Adrenal gland (tissue), 12 donors: Measurements from ENCODE around the gene PTGES. TPM values are rescaled to one million over a fixed set of nuclear protein-coding genes. Genes with fewer than 3 reads are reported as not detected.
A peak's percentile ranks its signal among the peaks of the same experiment; 100 is the strongest.

ENCODE experiments used
- DNase-seq, 7 donors: peaks; one replicate each; pipeline ENCODE4 v3.0.0-alpha.2; 2019 to 2020
- H3K27ac ChIP-seq, 5 donors: fragments of 200-600 bp; sonication (generic) in 4 of 5; 1 replicate in 3 of 5; 2 replicates in 2 of 5; pipeline versions ENCODE4 v1.5.1 to v1.8.0; 2016 to 2020; ENCODE audit warnings: mild to moderate bottlenecking in 1 of 5
- H3K27me3 ChIP-seq: fragments of 200-600 bp; 2 replicates; pipeline ENCODE4 v1.8.0; 2021
- H3K36me3 ChIP-seq, 2 donors: fragments of 200-600 bp; replicated peaks in 1 of 2; 1 replicate in 1 of 2; 2 replicates in 1 of 2; pipeline versions ENCODE4 v1.5.1 to v1.8.0; 2018 to 2022
- H3K4me1 ChIP-seq, 2 donors: fragments of 200-600 bp; replicated peaks in 1 of 2; 1 replicate in 1 of 2; 2 replicates in 1 of 2; pipeline versions ENCODE4 v1.5.1 to v1.8.0; 2018 to 2021
- H3K4me3 ChIP-seq, 4 donors: fragments of 200-600 bp; sonication (generic) in 3 of 4; one replicate each; pipeline ENCODE4 v1.5.1; 2016 to 2018
- H3K9me3 ChIP-seq, 3 donors: fragments of 200-600 bp; sonication (generic) in 1 of 3; replicated peaks in 1 of 3; 1 replicate in 2 of 3; 2 replicates in 1 of 3; pipeline versions ENCODE4 v1.5.1 to v1.8.0; 2016 to 2021
- CTCF ChIP-seq, 6 experiments: fragments of 450-650 bp in 4 of 6; fragments of 200-600 bp in 2 of 6; sonication (generic) in 1 of 6; IDR thresholded peaks; 1 replicate in 5 of 6; 2 replicates in 1 of 6; pipeline versions ENCODE4 v1.5.1 to v1.8.0; 2016 to 2021; ENCODE audit warnings: antibody characterized with exemption in 6 of 6, mild to moderate bottlenecking in 2 of 6, moderate library complexity in 1 of 6
- POLR2A ChIP-seq, 2 donors: fragments of 450-650 bp; IDR thresholded peaks; one replicate each; pipeline ENCODE4 v1.6.1; 2017; ENCODE audit warnings: antibody characterized with exemption in 2 of 2, mild to moderate bottlenecking in 2 of 2, moderate library complexity in 1 of 2
- WGBS, 4 donors: extraction: QIAGEN DNeasy Blood & Tissue Kit in 2 of 4; methylation state at CpG; one replicate each; pipeline versions ENCODE4 v1.1.5 to v1.1.7; 2013 to 2017; 5-methylcytosine and 5-hydroxymethylcytosine counted together
- intact Hi-C, 2 donors: fragments of 100-400 bp; cut with DNase I; formaldehyde crosslinking; loops; one replicate each; pipeline versions ENCODE4 v1.14.1 to v1.15.0; 2022 to 2023
- polyA plus RNA-seq, 3 donors: library from polyadenylated mRNA; stranded (reverse); fragments of 200-250 nt in 2 of 3; fragments of 350-450 nt in 1 of 3; fragmentation: Illumina TruSeq in 1 of 3; extraction: RNeasy Lipid Tissue Mini Kit (QIAGEN cat#74804) in 1 of 3; gene quantifications; one replicate each; pipeline ENCODE4 v1.2.3, GENCODE V29; 2013 to 2014
- total RNA-seq, 9 donors: library from RNA; depleted of rRNA in 4 of 9; stranded (reverse); fragments of >200 nt in 4 of 9; fragments of 120-200 nt in 1 of 9; fragmentation: NEBNext Ultra II Directional in 1 of 9; extraction: Animal tissue kit (Norgen Biotek cat#: 25700) in 1 of 9; gene quantifications; one replicate each; pipeline versions ENCODE4 v1.1.0 to v1.2.4, GENCODE V29; 2013 to 2023
- donor health status: healthy with polysubstance abuse.
- donor health status: Bipolar disorder and iron deficiency.
- donor health status: DM: yes; HTN: yes; CAD: no.
- donor health status: DM: no; HTN: no; CAD: no.
- donor health status: DM: no; HTN: no; CAD: no.
- donor health status: DM: yes; HTN: yes; CAD: no.

PTGES gene
- total and polyA plus RNA-seq, 12 donors = 0.12 to 4.4 (median 1.3) TPM; not detected in 1

- WGBS, 4 donors = 41 to 59% (median 54%) methylated on average over 2 of the region's 2 CpGs
- Histone ChIP-seq H3K36me3 (no peaks in the 10 kb centered on the region), H3K4me1 (peaks cover 16 to 22% of the 10 kb centered on the region in 2 donors), H3K9me3 (no peaks in the 10 kb centered on the region), H3K4me3 (no peak overlapping the region), H3K27me3 (no peaks in the 10 kb centered on the region), H3K27ac (no peak overlapping the region)
- TF ChIP-seq CTCF (IDR thresholded peaks at IDR 0.05) = no peak
- peak in 1 of 7 donors; percentile 60 for DNase-seq
- intact Hi-C loops = no loop called here
Measured at GRCh38 chr9:129775448-129775798, 22.6 kb upstream of the PTGES start.

GRCh38 chr9:129774791-129775447 lies 22.1 kb upstream of the PTGES start:
- H3K27me3 ChIP-seq = no peaks in the 10 kb centered on the region
- no peak overlapping the region for H3K27ac ChIP-seq
- no peaks in the 10 kb centered on the region for H3K9me3 ChIP-seq
- peaks cover 16 to 22% of the 10 kb centered on the region in 2 donors for H3K4me1 ChIP-seq
- H3K4me3 ChIP-seq = no peak overlapping the region
- intact Hi-C loops = no loop called here
- no peak for TF ChIP-seq CTCF (IDR thresholded peaks at IDR 0.05)
- TF ChIP-seq POLR2A (IDR thresholded peaks at IDR 0.05) = no peak
- 71 to 87% (median 78%) methylated on average over 10 to 20 of the region's 20 CpGs for WGBS, 4 donors
- no peak for DNase-seq
- no peaks in the 10 kb centered on the region for H3K36me3 ChIP-seq

- no peaks in the 10 kb centered on the region for H3K27me3 ChIP-seq
- TF ChIP-seq POLR2A (IDR thresholded peaks at IDR 0.05) (no peak), CTCF (IDR thresholded peaks at IDR 0.05) (no peak)
- intact Hi-C loops = no loop called here
- no peak overlapping the region for H3K4me3 ChIP-seq
- H3K9me3 ChIP-seq = no peaks in the 10 kb centered on the region
- WGBS, 4 donors = 35 to 71% (median 52%) methylated on average over 4 to 10 of the region's 10 CpGs
- no peaks in the 10 kb centered on the region for H3K36me3 ChIP-seq
- H3K27ac ChIP-seq = peak overlapping the region in 1 of 5 donors; percentile 55
- H3K4me1 ChIP-seq = peaks cover 16 to 22% of the 10 kb centered on the region in 2 donors
- peak; percentile 56 to 87 (median 74) for DNase-seq
Measured at GRCh38 chr9:129773262-129774048, 20.6 kb upstream of the PTGES start.

GRCh38 chr9:129770741-129771140 lies 17.9 kb upstream of the PTGES start:
- Histone ChIP-seq H3K4me3 (no peak overlapping the region), H3K4me1 (peaks cover 8 to 9% of the 10 kb centered on the region in 2 donors), H3K27ac (no peak overlapping the region), H3K36me3 (no peaks in the 10 kb centered on the region), H3K9me3 (no peaks in the 10 kb centered on the region), H3K27me3 (no peaks in the 10 kb centered on the region)
- TF ChIP-seq CTCF (IDR thresholded peaks at IDR 0.05) (no peak), POLR2A (IDR thresholded peaks at IDR 0.05) (no peak)
- intact Hi-C loops = no loop called here
- 72 to 90% (median 88%) methylated on average over 4 to 5 of the region's 5 CpGs for WGBS, 4 donors
- no peak for DNase-seq
